Loucy (cell line): ENCODE data around the gene FAM221B.

ENCODE experiments used
- H2AFZ ChIP-seq: fragments of 200-600 bp; sonication (generic); 2 replicates; pipeline ENCODE4 v1.6.0; 2016; ENCODE audit warnings: antibody characterized with exemption, mild to moderate bottlenecking, low read length, moderate library complexity
- H3F3A ChIP-seq: fragments of 200-600 bp; 2 replicates; pipeline ENCODE4 v1.6.0; 2016; ENCODE audit warnings: antibody characterized with exemption, low read depth, mild to moderate bottlenecking
- H3K27me3 ChIP-seq: fragments of 200-600 bp; sonication (generic); 2 replicates; pipeline ENCODE4 v1.6.1; 2014; ENCODE audit warnings: low read length, mild to moderate bottlenecking; ENCODE audit not compliant: insufficient read depth, poor library complexity, severe bottlenecking
- H3K36me3 ChIP-seq: fragments of 200-600 bp; sonication (generic); 2 replicates; pipeline ENCODE4 v1.6.1; 2016; ENCODE audit warnings: low read length; ENCODE audit not compliant: insufficient read depth
- H3K4me1 ChIP-seq: fragments of 200-600 bp; sonication (generic); 2 replicates; pipeline ENCODE4 v1.5.1; 2014; ENCODE audit warnings: low read length, mild to moderate bottlenecking; ENCODE audit not compliant: insufficient read depth, poor library complexity, severe bottlenecking
- H3K4me2 ChIP-seq: fragments of 200-600 bp; sonication (generic); 2 replicates; pipeline ENCODE4 v1.6.0; 2014; ENCODE audit warnings: antibody characterized with exemption, low read length, low read depth, mild to moderate bottlenecking; ENCODE audit not compliant: poor library complexity, severe bottlenecking
- H3K4me3 ChIP-seq: fragments of 200-600 bp; sonication (generic); 2 replicates; pipeline ENCODE4 v1.5.1; 2014; ENCODE audit warnings: low read length, mild to moderate bottlenecking, mixed read lengths; ENCODE audit not compliant: poor library complexity, severe bottlenecking
- H3K79me2 ChIP-seq: fragments of 200-600 bp; sonication (generic); 2 replicates; pipeline ENCODE4 v1.6.1; 2014; ENCODE audit warnings: low read length; ENCODE audit not compliant: insufficient read depth
- H3K9ac ChIP-seq: fragments of 200-600 bp; sonication (generic); 2 replicates; pipeline ENCODE4 v1.6.0; 2014; ENCODE audit warnings: mild to moderate bottlenecking, low read depth, low read length, moderate library complexity; ENCODE audit not compliant: poor library complexity, severe bottlenecking
- H3K9me2 ChIP-seq: fragments of 200-600 bp; sonication (generic); replicated peaks from 2 replicates; pipeline ENCODE4 v1.6.1; 2016; ENCODE audit warnings: low read depth, low read length, mixed read lengths
- H3K9me3 ChIP-seq: fragments of 200-600 bp; sonication (generic); 2 replicates; pipeline ENCODE4 v1.6.1; 2014; ENCODE audit warnings: mild to moderate bottlenecking, antibody characterized with exemption, low read length, low read depth; ENCODE audit not compliant: insufficient read depth
- H4K20me1 ChIP-seq: fragments of 200-600 bp; sonication (generic); 2 replicates; pipeline ENCODE4 v1.6.0; 2014; ENCODE audit warnings: antibody characterized with exemption, low read length, mild to moderate bottlenecking; ENCODE audit not compliant: insufficient read depth, poor library complexity, severe bottlenecking
- EZH2phosphoT487 ChIP-seq: fragments of 200-600 bp; IDR thresholded peaks from 2 replicates; pipeline ENCODE4 v1.6.1; 2018; ENCODE audit warnings: antibody characterized with exemption, mild to moderate bottlenecking, moderate library complexity, borderline replicate concordance
- TF ChIP-seq, protein P1 (sequence below): fragments of 200-600 bp; sonication (generic); conservative IDR thresholded peaks from 2 replicates; pipeline ENCODE4 v1.5.1; 2014; ENCODE audit warnings: mild to moderate bottlenecking, antibody characterized with exemption, low read length

Gene FAM221B

GRCh38 chr9:35790385-35791296 lies 37.9 kb downstream of the FAM221B start:
- Histone ChIP-seq H3K9ac (no peak overlapping the region), H3K9me3 (no peaks in the 10 kb centered on the region), H4K20me1 (no peaks in the 10 kb centered on the region), H3K27me3 (no peaks in the 10 kb centered on the region), H3K79me2 (no peaks in the 10 kb centered on the region), H3K4me3 (no peak overlapping the region), H3K36me3 (peaks cover 17% of the 10 kb centered on the region; the same call in 1 of the 2 replicates), H3F3A (no peaks in the 10 kb centered on the region), H3K4me1 (peaks cover 7% of the 10 kb centered on the region), H3K9me2 (no peaks in the 10 kb centered on the region), H2AFZ (no peak overlapping the region), H3K4me2 (no peak overlapping the region)
- TF ChIP-seq, protein P1, sequence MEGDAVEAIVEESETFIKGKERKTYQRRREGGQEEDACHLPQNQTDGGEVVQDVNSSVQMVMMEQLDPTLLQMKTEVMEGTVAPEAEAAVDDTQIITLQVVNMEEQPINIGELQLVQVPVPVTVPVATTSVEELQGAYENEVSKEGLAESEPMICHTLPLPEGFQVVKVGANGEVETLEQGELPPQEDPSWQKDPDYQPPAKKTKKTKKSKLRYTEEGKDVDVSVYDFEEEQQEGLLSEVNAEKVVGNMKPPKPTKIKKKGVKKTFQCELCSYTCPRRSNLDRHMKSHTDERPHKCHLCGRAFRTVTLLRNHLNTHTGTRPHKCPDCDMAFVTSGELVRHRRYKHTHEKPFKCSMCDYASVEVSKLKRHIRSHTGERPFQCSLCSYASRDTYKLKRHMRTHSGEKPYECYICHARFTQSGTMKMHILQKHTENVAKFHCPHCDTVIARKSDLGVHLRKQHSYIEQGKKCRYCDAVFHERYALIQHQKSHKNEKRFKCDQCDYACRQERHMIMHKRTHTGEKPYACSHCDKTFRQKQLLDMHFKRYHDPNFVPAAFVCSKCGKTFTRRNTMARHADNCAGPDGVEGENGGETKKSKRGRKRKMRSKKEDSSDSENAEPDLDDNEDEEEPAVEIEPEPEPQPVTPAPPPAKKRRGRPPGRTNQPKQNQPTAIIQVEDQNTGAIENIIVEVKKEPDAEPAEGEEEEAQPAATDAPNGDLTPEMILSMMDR: peak; percentile 93
- TF ChIP-seq EZH2phosphoT487: no peak

DNA sequence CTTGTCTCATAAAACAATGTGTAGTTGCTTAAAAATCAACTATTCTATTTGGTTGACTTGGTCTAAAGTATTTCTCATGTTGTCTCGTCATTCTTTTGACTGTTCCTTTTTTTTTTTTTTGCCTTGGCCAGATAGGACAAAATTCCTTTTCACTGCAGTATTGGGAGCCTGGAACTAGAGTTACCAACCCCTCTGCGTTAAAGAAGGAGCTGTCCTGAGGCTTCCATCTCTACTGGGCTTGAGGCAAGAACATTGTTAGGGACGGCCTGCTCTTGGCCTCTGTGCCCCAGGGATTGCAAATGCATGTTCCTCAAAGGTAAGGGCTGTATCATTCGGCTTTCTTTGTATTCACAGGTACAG lies 38.5 kb downstream of the FAM221B start:
- no peak overlapping the region for H3K4me3 ChIP-seq
- TF ChIP-seq, protein P1: no peak
- TF ChIP-seq EZH2phosphoT487: no peak
- no peak overlapping the region for H2AFZ ChIP-seq
- no peaks in the 10 kb centered on the region for H3K79me2 ChIP-seq
- H3K9me2 ChIP-seq: no peaks in the 10 kb centered on the region
- peaks cover 7% of the 10 kb centered on the region for H3K4me1 ChIP-seq
- H3F3A ChIP-seq: no peaks in the 10 kb centered on the region
- H3K27me3 ChIP-seq: no peaks in the 10 kb centered on the region
- H3K4me2 ChIP-seq: no peak overlapping the region
- no peak overlapping the region for H3K9ac ChIP-seq
- no peaks in the 10 kb centered on the region for H4K20me1 ChIP-seq
- H3K9me3 ChIP-seq: no peaks in the 10 kb centered on the region
- peaks cover 20% of the 10 kb centered on the region; the same call in 1 of the 2 replicates for H3K36me3 ChIP-seq

GRCh38 chr9:35789541-35789940 lies 39.0 kb downstream of the FAM221B start:
- Histone ChIP-seq H3K9me3 (no peaks in the 10 kb centered on the region), H3K79me2 (no peaks in the 10 kb centered on the region), H4K20me1 (no peaks in the 10 kb centered on the region), H3K4me2 (no peak overlapping the region), H3K4me3 (no peak overlapping the region), H3F3A (no peaks in the 10 kb centered on the region), H3K9ac (no peak overlapping the region), H3K36me3 (peaks cover 20% of the 10 kb centered on the region; the same call in 1 of the 2 replicates), H2AFZ (no peak overlapping the region), H3K4me1 (peaks cover 5% of the 10 kb centered on the region), H3K9me2 (no peaks in the 10 kb centered on the region), H3K27me3 (no peaks in the 10 kb centered on the region)
- TF ChIP-seq, protein P1: no peak
- no peak for TF ChIP-seq EZH2phosphoT487
